ELR (cell line): ENCODE measurements around the gene IFI27.
A peak's percentile ranks its signal among the peaks of the same experiment; 100 is the strongest.
"Not testable (repeated sequence)": the region's sequence is repeated elsewhere in the genome, so short reads cannot be mapped to it uniquely, and the experiment has no call there.

Source experiments
- DNase-seq: peaks from one replicate; pipeline ENCODE4 v3.0.0-alpha.2; 2015; ENCODE audit warnings: low read depth

IFI27 gene

GRCh38 chr14:94110552-94111181, at the start of gene IFI27:
IFI27 (plus strand) TSS chr14:94110736.
- peak; percentile 87 for DNase-seq

- DNase-seq: peak; percentile 61
Measured at GRCh38 chr14:94062344-94062940, 48.1 kb upstream of the IFI27 start.

DNA sequence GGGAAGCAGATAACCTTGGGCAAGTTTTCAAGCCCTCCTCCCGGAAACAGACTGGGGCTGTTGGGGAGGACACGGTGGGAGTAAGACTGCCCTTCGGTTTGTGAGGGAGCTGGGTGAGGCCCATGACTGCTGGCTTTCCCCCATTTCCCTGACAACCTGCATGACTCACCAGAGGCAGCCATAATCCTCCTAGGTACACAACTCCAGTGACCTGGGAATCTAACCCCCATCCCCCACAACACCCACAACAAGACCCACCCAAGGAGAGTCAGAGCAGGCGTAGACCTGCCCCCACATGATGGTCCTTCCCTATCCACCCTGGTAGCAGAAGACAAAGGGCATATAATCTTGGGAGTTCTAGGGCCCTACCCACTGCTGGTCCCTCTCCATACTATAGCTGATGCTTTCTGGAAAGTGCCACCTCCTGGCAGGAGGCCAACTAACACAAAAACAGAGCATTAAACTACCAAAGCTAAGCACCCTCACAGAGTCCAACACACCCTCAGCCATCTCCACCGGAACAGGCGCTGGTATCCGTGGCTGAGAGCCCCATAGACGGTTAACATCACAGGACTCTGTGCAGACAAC, 44.4 kb upstream of the IFI27 start:
- DNase-seq: no peak

- DNase-seq: not testable (repeated sequence)
Measured at GRCh38 chr14:94072076-94072475, 38.5 kb upstream of the IFI27 start.

- DNase-seq: no peak
Measured at GRCh38 chr14:94074534-94074933, 36.0 kb upstream of the IFI27 start.

DNA sequence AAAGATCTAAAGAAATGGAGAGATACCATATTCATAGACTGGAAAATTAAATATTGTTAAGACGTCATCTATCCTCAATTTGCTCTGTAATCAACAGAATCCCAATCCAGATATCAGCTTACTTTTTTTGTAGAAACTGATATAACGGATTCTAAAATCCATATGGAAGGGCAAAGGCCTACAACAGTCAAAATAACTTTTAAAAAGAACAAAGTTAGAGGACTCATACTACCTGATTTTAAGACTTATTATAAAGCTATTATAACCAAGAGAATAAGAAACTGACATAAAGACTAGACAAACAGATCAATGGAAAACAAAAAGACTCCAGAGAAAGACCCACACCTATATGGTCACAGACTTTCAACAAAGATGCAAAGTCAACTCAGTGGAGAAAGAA, 35.5 kb upstream of the IFI27 start:
- DNase-seq: no peak

DNA sequence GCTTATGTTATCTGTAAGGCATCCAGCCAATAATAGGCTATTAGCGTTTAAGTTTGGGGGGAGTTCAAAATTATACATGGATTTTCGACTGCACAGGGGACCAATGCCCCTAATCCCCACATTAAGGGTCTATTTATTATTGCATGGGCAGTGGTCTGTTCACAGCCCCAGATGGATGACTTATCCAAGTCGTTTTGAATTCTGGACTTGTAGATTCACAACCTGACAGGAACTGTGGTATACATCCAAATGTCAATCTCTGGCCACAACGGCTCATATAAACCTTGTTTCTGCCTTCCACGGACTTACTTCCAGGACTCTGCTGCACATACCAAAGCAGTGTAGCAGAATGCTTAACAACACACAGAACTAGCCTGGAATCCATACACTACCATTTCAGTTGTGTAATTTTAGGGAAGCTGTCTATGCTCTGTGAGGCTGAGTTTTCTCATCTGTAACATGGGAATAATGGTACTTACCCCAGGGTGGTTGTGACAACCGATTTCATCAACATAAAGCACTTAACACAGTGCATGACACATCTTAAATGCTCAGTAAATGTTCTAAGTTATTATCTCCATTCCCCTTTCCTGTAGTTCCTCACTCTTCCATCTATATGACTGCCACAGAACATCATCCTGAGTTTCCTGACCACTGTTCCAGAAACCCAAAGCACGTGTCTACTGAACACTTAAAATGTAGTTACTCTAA, 33.3 kb upstream of the IFI27 start:
- no peak for DNase-seq

DNA sequence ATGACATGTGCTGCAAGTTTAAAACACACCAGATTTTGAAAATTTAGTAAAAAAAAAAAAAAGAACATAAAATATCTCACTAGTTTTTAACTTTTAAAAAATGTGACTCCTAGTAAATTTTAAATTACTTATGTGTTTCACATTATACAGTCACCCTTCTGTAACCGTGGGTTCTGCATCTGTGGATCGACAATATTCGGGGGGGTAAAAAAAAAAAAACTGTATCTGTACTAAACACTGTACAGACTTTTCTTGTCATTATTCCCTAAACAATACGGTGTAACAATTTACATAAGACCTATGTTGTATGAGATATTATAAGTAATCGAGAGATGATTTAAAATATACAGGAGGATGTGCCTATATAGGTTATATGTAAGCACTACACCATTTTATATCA, 32.7 kb upstream of the IFI27 start:
- no peak for DNase-seq

GRCh38 chr14:94079891-94080620, 30.5 kb upstream of the IFI27 start:
- peak; percentile 73 for DNase-seq

GRCh38 chr14:94080621-94081385, 29.7 kb upstream of the IFI27 start, which contains the start of the genes DDX24 and IFI27L1:
DDX24 (minus strand) TSS chr14:94081202; CDS start chr14:94079742, 1,460 bp downstream.
IFI27L1 (plus strand) TSS chr14:94081310; CDS start chr14:94096938, 15,628 bp downstream.
- DNase-seq: peak; percentile 98

DNA sequence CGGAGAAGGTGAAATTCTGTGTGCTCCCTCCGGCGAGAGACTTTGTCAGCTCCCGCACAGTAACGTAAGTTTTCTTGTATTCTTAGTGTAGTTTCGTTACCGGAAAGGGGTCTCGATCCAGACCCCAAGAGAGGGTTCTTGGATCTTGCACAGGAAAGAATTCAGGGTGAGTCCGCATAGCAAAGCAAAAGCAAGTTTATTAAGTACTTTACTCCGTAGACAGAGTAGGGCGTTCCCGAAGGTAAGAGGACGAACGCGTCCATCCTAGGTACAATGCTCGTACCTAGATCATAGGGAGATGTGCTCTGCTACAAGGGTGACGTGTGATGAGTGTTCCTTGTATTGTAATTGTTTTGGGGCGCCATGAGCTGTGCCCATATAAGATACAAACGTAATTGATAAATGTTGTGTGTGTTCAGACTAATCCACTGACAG, 29.1 kb upstream of the IFI27 start:
- DNase-seq: peak; percentile 55

DNA sequence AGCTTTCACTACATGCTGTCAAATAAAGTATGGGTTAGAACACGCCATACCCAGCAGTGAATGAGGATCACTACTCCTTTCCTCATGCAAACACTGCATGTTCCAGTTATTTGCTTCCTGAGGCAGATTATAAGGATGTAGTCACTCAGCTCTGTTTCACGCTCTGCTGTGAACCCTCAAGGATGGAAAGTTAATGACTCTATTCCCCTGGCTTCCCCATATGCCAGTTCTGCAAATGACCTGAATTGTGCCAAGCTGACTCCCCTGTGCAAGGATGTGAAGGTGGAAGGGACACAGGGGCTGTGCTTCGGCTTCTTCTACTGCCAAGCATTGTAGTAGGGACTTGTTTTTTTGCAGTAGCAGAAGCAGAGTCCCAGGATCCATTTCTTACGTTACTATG, 22.6 kb upstream of the IFI27 start:
- no peak for DNase-seq

DNA sequence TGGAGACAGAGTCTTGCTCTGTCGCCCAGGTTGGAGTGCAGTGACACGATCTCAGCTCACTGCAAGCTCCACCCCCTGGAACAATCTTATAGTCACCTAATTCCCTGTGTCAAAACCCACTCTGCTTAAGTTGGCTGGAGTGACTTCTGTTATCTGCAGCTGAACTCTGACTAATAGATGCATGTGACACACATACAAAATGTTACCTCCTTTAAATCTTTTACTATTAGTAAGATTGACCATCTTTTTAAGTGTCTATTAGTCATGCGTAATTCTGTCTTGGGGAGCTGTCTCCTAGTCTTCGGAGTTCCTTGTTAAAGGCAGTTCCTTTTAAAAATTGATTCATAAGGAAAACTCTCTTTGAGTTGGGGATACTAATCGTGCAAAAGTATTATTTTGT, 22.0 kb upstream of the IFI27 start:
- DNase-seq: peak; percentile 86

- peak; percentile 89 for DNase-seq
Measured at GRCh38 chr14:94089479-94089878, 21.1 kb upstream of the IFI27 start.

- no peak for DNase-seq
Measured at GRCh38 chr14:94093418-94093817, 17.1 kb upstream of the IFI27 start.

DNA sequence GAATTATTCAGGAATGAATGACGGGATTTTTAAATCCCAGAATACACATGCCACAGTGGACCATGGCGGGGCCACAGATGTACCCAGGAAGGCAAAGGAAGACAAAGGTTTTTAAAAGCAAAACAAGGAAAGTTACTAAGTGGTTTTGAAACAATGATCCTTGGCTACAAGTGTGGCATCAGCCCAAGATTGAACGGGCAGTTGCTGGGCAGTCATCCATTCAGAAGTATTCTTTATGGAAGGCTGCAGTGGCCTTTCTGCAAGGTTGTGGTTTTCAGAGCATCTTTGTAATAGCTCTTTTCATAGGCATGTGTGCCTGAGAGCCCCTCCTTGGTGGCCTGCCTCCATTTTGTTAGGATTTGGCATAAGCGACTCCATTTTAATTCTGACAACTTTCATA, 13.4 kb upstream of the IFI27 start:
- DNase-seq: no peak

DNA sequence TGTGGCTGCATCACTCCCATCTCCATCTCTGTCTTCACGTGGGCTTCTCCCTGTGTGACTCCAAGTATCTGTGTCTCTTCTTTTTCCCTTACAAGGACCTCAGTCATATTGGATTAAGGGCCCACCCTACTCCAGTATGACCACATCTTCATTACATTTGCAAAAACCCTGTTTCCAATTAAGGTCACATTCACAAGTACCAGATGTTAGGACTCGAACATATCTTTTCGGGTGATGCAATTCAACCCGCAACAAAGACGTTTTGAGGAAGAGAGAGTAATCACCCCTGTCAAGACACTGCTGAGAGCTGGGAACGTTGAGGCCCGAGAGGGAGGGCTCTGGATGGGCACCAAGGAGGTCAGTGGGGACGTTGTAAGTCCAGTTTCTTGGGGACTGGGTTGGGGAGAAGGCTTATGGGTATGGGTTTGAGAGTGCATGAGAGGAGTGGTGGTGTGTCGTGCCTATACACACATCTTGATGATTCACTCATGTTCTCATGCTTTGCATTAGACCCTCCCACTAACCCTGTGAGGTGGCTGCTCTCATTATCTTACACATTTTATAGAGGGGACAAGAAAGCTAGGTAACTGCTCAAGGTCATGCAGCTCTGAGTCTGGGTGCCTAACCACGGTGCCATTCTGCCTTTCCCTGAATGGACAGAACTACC, 12.1 kb upstream of the IFI27 start:
- no peak for DNase-seq

- no peak for DNase-seq
Measured at GRCh38 chr14:94099006-94099405, 11.5 kb upstream of the IFI27 start.

DNA sequence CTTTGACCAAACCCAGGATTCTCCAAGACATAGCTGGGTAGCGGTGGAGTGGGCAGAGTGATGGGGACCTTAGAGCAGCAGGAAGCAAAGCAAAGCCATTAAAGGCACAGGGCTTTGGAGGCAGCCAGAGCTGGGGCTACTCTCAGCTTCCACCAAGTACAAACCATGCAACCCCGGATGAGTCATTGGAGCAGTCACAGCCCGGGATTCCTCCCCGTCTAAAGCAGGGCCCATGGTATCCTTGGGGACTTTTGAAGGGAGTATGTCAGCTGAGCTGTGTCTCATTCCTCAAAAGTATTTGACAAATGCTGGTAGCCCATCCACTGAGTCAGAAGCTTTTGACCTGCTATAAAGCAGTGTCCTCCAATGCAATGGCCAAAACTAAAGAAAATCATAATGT, 9.7 kb upstream of the IFI27 start:
- DNase-seq: peak; percentile 90

- DNase-seq: no peak
Measured at GRCh38 chr14:94101748-94102147, 8.8 kb upstream of the IFI27 start.
